ENCODE measurements around the gene TXNRD2.

TXNRD2 gene

GRCh38 chr22:19941365-19942082 lies at the start of gene TXNRD2, which contains the start of gene COMT:
TSS of gene TXNRD2 (minus strand) at chr22:19941818. CDS start at chr22:19941803, 15 bp downstream.
TSS of gene COMT (plus strand) at chr22:19941772. CDS start at chr22:19962527, 20,755 bp downstream.
- no peak for DNase-seq (ENCODE audit: low spot score)

- DNase-seq (ENCODE audit: low spot score), result no peak
Measured at GRCh38 chr22:19991395-19991644, 49.7 kb upstream of the TXNRD2 start.

- DNase-seq (ENCODE audit: low spot score), result no peak
Measured at GRCh38 chr22:19990609-19991394, 49.2 kb upstream of the TXNRD2 start.

GRCh38 chr22:19990188-19990587 lies 48.6 kb upstream of the TXNRD2 start:
- no peak for DNase-seq (ENCODE audit: low spot score)

GRCh38 chr22:19989725-19990067 lies 48.1 kb upstream of the TXNRD2 start:
- no peak for DNase-seq (ENCODE audit: low spot score)

- no peak for DNase-seq (ENCODE audit: low spot score)
Measured at GRCh38 chr22:19988965-19989724, 47.5 kb upstream of the TXNRD2 start.

GRCh38 chr22:19988331-19988808 lies 46.8 kb upstream of the TXNRD2 start:
- DNase-seq (ENCODE audit: low spot score), result no peak

GRCh38 chr22:19987394-19988306 lies 46.0 kb upstream of the TXNRD2 start:
- no peak for DNase-seq (ENCODE audit: low spot score)

GRCh38 chr22:19986410-19987341 lies 45.1 kb upstream of the TXNRD2 start:
- DNase-seq (ENCODE audit: low spot score), result peak; percentile 92

GRCh38 chr22:19986011-19986409 lies 44.4 kb upstream of the TXNRD2 start:
- no peak for DNase-seq (ENCODE audit: low spot score)

- no peak for DNase-seq (ENCODE audit: low spot score)
Measured at GRCh38 chr22:19984851-19985811, 43.5 kb upstream of the TXNRD2 start.

GRCh38 chr22:19984201-19984753 lies 42.7 kb upstream of the TXNRD2 start:
- no peak for DNase-seq (ENCODE audit: low spot score)

- DNase-seq (ENCODE audit: low spot score), result no peak
Measured at GRCh38 chr22:19983741-19984140, 42.1 kb upstream of the TXNRD2 start.

- DNase-seq (ENCODE audit: low spot score), result no peak
Measured at GRCh38 chr22:19982991-19983578, 41.5 kb upstream of the TXNRD2 start.

GRCh38 chr22:19981961-19982920 lies 40.6 kb upstream of the TXNRD2 start:
- DNase-seq (ENCODE audit: low spot score), result no peak

- no peak for DNase-seq (ENCODE audit: low spot score)
Measured at GRCh38 chr22:19981171-19981960, 39.7 kb upstream of the TXNRD2 start.

GRCh38 chr22:19980766-19981165 lies 39.1 kb upstream of the TXNRD2 start:
- no peak for DNase-seq (ENCODE audit: low spot score)
